Muscle layer of colon (tissue), 2 donors: ENCODE data around the gene DTD1.

Experiments
- H3K27ac ChIP-seq: one replicate; pipeline ENCODE4 v1.7.0; 2013; ENCODE audit warnings: low read depth, mild to moderate bottlenecking, low read length, moderate library complexity
- H3K27me3 ChIP-seq, 2 donors: one replicate each; pipeline ENCODE4 v1.7.0; 2013; ENCODE audit warnings: low read length in 2 of 2, mild to moderate bottlenecking in 2 of 2; ENCODE audit not compliant: insufficient read depth in 2 of 2, control insufficient read depth in 1 of 2
- H3K36me3 ChIP-seq: one replicate; pipeline ENCODE4 v1.7.0; 2013; ENCODE audit warnings: mild to moderate bottlenecking, low read length; ENCODE audit not compliant: insufficient read depth
- H3K4me1 ChIP-seq: one replicate; pipeline ENCODE4 v1.7.0; 2013; ENCODE audit warnings: mild to moderate bottlenecking, low read length; ENCODE audit not compliant: insufficient read depth
- H3K4me3 ChIP-seq, 2 donors: one replicate each; pipeline ENCODE4 v1.7.0; 2013; ENCODE audit warnings: low read length in 2 of 2, low read depth in 1 of 2, mild to moderate bottlenecking in 1 of 2, moderate library complexity in 1 of 2
- H3K9ac ChIP-seq: one replicate; pipeline ENCODE4 v1.7.0; 2013; ENCODE audit warnings: low read length
- H3K9me3 ChIP-seq: one replicate; pipeline ENCODE4 v1.7.0; 2013; ENCODE audit warnings: mild to moderate bottlenecking, low read length
- donor health status: abdominal sarcoma.
- donor health status: Adenocarcinoma of cecum.

The DTD1 gene

DNA sequence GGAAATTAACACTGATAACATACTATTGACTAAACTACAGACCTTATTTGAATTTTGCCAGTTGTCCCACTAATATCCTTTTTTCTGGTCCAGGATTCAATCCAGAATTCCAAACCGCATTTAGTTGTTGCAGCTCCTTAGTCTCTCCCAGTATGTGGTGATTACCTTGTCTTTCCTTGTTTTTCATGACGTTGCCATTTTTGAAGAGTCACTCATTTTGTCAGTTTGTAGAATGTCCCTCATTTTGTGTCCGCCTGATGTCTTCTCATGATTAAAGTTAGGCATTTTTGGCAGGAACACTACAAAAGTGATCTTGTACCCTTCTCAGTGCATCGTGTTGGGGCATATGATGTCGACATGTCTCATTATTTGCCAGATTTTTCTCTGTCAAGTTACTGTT, 33.1 kb downstream of the DTD1 start:
- Histone ChIP-seq H3K36me3 (peaks cover 4% of the 10 kb centered on the region), H3K4me1 (peaks cover 4% of the 10 kb centered on the region), H3K9ac (no peak overlapping the region), H3K27ac (no peak overlapping the region), H3K4me3 (no peak overlapping the region), H3K9me3 (no peaks in the 10 kb centered on the region), H3K27me3 (no peaks in the 10 kb centered on the region)

GRCh38 chr20:18623156-18623910, 35.5 kb downstream of the DTD1 start:
- no peak overlapping the region for H3K4me3 ChIP-seq
- H3K27me3 ChIP-seq: no peaks in the 10 kb centered on the region
- no peak overlapping the region for H3K9ac ChIP-seq
- peaks cover 9% of the 10 kb centered on the region for H3K36me3 ChIP-seq
- no peaks in the 10 kb centered on the region for H3K9me3 ChIP-seq
- no peak overlapping the region for H3K27ac ChIP-seq
- peaks cover 16% of the 10 kb centered on the region for H3K4me1 ChIP-seq

DNA sequence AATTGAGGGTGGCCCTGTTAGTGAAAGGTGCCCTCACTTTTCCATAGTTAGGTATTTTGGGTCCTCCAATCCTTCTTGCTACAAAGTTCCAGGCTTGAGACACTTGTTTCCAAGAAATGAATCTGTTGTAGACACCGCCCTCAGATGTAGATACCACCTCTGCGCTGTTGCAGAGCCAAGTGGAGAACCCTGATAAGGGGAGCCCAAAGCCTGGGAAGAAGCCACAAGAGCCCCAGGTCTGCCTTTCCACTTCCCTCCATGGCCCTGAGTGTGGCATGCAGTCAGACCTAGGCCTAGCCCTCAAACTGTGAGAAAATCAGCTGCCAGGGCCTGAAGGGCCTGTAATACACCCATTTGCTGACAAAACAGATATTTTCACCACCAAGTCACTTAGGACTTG, 37.1 kb downstream of the DTD1 start:
- H3K4me1 ChIP-seq: peaks cover 16% of the 10 kb centered on the region
- peaks cover 12% of the 10 kb centered on the region for H3K36me3 ChIP-seq
- no peak overlapping the region for H3K27ac ChIP-seq
- no peak overlapping the region for H3K9ac ChIP-seq
- no peaks in the 10 kb centered on the region for H3K9me3 ChIP-seq
- H3K4me3 ChIP-seq: no peak overlapping the region
- H3K27me3 ChIP-seq: no peaks in the 10 kb centered on the region

GRCh38 chr20:18625907-18626655, 38.2 kb downstream of the DTD1 start:
- H3K4me1 ChIP-seq: peaks cover 16% of the 10 kb centered on the region
- H3K4me3 ChIP-seq: no peak overlapping the region
- no peak overlapping the region for H3K9ac ChIP-seq
- H3K36me3 ChIP-seq: peaks cover 12% of the 10 kb centered on the region
- no peaks in the 10 kb centered on the region for H3K9me3 ChIP-seq
- H3K27ac ChIP-seq: no peak overlapping the region
- H3K27me3 ChIP-seq: no peaks in the 10 kb centered on the region

- Histone ChIP-seq H3K4me3 (no peak overlapping the region), H3K9me3 (no peaks in the 10 kb centered on the region), H3K27ac (no peak overlapping the region), H3K27me3 (no peaks in the 10 kb centered on the region), H3K36me3 (peaks cover 12% of the 10 kb centered on the region), H3K4me1 (peaks cover 16% of the 10 kb centered on the region), H3K9ac (no peak overlapping the region)
Observed at GRCh38 chr20:18628330-18628920, 40.6 kb downstream of the DTD1 start.

DNA sequence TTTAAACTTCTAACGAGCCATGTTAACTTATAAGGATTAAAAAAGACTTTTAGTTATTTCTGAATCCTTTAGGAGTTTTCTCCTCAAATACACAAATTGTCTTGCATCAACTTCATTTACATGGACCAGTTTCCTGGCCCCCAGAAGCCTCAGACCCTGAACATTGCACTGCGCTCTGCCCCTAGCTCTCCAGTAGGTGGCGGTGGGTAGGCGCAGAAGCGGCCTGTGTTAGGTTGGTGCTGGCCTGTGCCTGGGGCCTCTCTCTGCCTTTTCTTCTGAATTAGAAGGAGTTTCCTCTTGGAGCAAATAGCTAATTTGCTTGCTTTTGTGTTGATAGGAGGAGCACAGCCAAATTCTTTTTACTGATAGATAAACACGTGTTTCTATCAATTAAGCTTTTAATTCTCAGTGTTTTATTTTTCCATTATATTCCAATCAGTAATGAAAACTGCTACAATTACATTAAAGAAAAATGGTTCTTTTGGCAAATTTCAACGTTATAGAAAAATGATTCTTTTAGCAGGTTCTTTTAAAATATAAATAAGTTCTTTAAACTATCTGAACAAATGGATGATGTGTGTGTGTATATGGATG, 44.4 kb downstream of the DTD1 start:
- H3K9me3 ChIP-seq: no peaks in the 10 kb centered on the region
- H3K4me3 ChIP-seq: no peak overlapping the region
- peaks cover 7% of the 10 kb centered on the region for H3K36me3 ChIP-seq
- H3K9ac ChIP-seq: no peak overlapping the region
- H3K27me3 ChIP-seq: no peaks in the 10 kb centered on the region
- H3K27ac ChIP-seq: no peak overlapping the region
- H3K4me1 ChIP-seq: peaks cover under 1% of the 10 kb centered on the region

- Histone ChIP-seq H3K27ac (no peak overlapping the region), H3K27me3 (no peaks in the 10 kb centered on the region), H3K4me3 (no peak overlapping the region), H3K9ac (no peak overlapping the region), H3K36me3 (peaks cover 2% of the 10 kb centered on the region), H3K9me3 (no peaks in the 10 kb centered on the region), H3K4me1 (no peaks in the 10 kb centered on the region)
Observed at GRCh38 chr20:18633411-18633810, 45.6 kb downstream of the DTD1 start.

DNA sequence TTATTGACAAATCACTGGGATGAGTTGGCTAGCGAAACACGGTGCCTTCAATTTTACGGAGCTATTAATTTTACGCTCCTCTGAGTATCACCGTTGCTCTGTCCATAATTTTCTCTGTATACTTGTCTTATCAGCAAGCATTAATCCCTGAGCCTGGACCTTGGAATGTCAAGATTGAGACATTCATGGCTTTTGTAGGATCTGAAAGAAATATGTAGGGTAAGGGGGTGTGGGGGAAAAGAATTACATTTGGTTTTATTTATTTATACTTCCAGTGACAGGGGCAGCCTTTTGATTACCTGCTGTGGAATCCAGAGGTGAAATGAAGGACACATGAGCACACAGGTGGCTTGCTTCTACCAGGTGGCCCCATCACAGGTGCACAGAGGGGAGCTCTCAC, 46.6 kb downstream of the DTD1 start:
- H3K27me3 ChIP-seq: no peaks in the 10 kb centered on the region
- H3K27ac ChIP-seq: no peak overlapping the region
- no peak overlapping the region for H3K4me3 ChIP-seq
- no peaks in the 10 kb centered on the region for H3K36me3 ChIP-seq
- no peaks in the 10 kb centered on the region for H3K4me1 ChIP-seq
- H3K9ac ChIP-seq: no peak overlapping the region
- H3K9me3 ChIP-seq: no peaks in the 10 kb centered on the region

- Histone ChIP-seq H3K36me3 (no peaks in the 10 kb centered on the region), H3K9me3 (no peaks in the 10 kb centered on the region), H3K27me3 (no peaks in the 10 kb centered on the region), H3K9ac (no peak overlapping the region), H3K27ac (no peak overlapping the region), H3K4me1 (no peaks in the 10 kb centered on the region), H3K4me3 (no peak overlapping the region)
Observed at GRCh38 chr20:18635380-18635779, 47.5 kb downstream of the DTD1 start.

GRCh38 chr20:18637224-18637623, 49.4 kb downstream of the DTD1 start:
- Histone ChIP-seq H3K9me3 (no peaks in the 10 kb centered on the region), H3K27me3 (no peaks in the 10 kb centered on the region), H3K27ac (no peak overlapping the region), H3K36me3 (no peaks in the 10 kb centered on the region), H3K4me3 (no peak overlapping the region), H3K9ac (no peak overlapping the region), H3K4me1 (no peaks in the 10 kb centered on the region)

- H3K36me3 ChIP-seq: no peaks in the 10 kb centered on the region
- no peaks in the 10 kb centered on the region for H3K27me3 ChIP-seq
- no peaks in the 10 kb centered on the region for H3K9me3 ChIP-seq
- H3K4me3 ChIP-seq: no peak overlapping the region
- no peaks in the 10 kb centered on the region for H3K4me1 ChIP-seq
- no peak overlapping the region for H3K9ac ChIP-seq
- no peak overlapping the region for H3K27ac ChIP-seq
Observed at GRCh38 chr20:18638768-18639167, 50.9 kb downstream of the DTD1 start.
